ENCODE measurements around the gene ZYX.
"Not testable (repeated sequence)": the region's sequence is repeated elsewhere in the genome, so short reads cannot be mapped to it uniquely, and the experiment has no call there.

Gene ZYX

GRCh38 chr7:143407287-143408251 lies 26.4 kb downstream of the ZYX start:
- H3K27ac ChIP-seq (ENCODE audit: low read length) = no peak overlapping the region
- H3K36me3 ChIP-seq (ENCODE audit: control insufficient read depth, low read depth, low read length) = peaks cover 8% of the 10 kb centered on the region
- peak overlapping the region; percentile 74 for H3K9ac ChIP-seq (ENCODE audit: low read length)
- no peaks in the 10 kb centered on the region for H3K27me3 ChIP-seq (ENCODE audit: control insufficient read depth, insufficient read depth, low read length)
- no peaks in the 10 kb centered on the region for H3K9me3 ChIP-seq (ENCODE audit: control insufficient read depth, low read depth, low read length)
- H3K4me3 ChIP-seq (ENCODE audit: low read length) = peak overlapping the region; percentile 84
- H3K4me1 ChIP-seq (ENCODE audit: control insufficient read depth, low read depth, low read length) = peaks cover 63% of the 10 kb centered on the region

GRCh38 chr7:143408252-143408685 lies 27.1 kb downstream of the ZYX start:
- peak overlapping the region; percentile 84 for H3K4me3 ChIP-seq (ENCODE audit: low read length)
- peaks cover 69% of the 10 kb centered on the region for H3K4me1 ChIP-seq (ENCODE audit: control insufficient read depth, low read depth, low read length)
- H3K27ac ChIP-seq (ENCODE audit: low read length) = no peak overlapping the region
- H3K36me3 ChIP-seq (ENCODE audit: control insufficient read depth, low read depth, low read length) = peaks cover 5% of the 10 kb centered on the region
- H3K27me3 ChIP-seq (ENCODE audit: control insufficient read depth, insufficient read depth, low read length) = no peaks in the 10 kb centered on the region
- peak overlapping the region; percentile 74 for H3K9ac ChIP-seq (ENCODE audit: low read length)
- no peaks in the 10 kb centered on the region for H3K9me3 ChIP-seq (ENCODE audit: control insufficient read depth, low read depth, low read length)

- peak within 1 kb of the TSS; percentile 74 for H3K9ac ChIP-seq (ENCODE audit: low read length)
- peak within 1 kb of the TSS; percentile 84 for H3K4me3 ChIP-seq (ENCODE audit: low read length)
- no peaks in the 10 kb centered on the region for H3K27me3 ChIP-seq (ENCODE audit: control insufficient read depth, insufficient read depth, low read length)
- H3K9me3 ChIP-seq (ENCODE audit: control insufficient read depth, low read depth, low read length) = no peaks in the 10 kb centered on the region
- peaks cover 5% of the 10 kb centered on the region for H3K36me3 ChIP-seq (ENCODE audit: control insufficient read depth, low read depth, low read length)
- H3K27ac ChIP-seq (ENCODE audit: low read length) = peak within 1 kb of the TSS; percentile 70
- peaks cover 69% of the 10 kb centered on the region for H3K4me1 ChIP-seq (ENCODE audit: control insufficient read depth, low read depth, low read length)
Observed at GRCh38 chr7:143408686-143409561, 27.8 kb downstream of the ZYX start, which contains the start of gene EPHA1. Gene EPHA1, minus strand, starts transcription at chr7:143408856. Its CDS starts 51 bp downstream, at chr7:143408805.

- peaks cover 62% of the 10 kb centered on the region for H3K4me1 ChIP-seq (ENCODE audit: control insufficient read depth, low read depth, low read length)
- no peak overlapping the region for H3K27ac ChIP-seq (ENCODE audit: low read length)
- H3K27me3 ChIP-seq (ENCODE audit: control insufficient read depth, insufficient read depth, low read length) = no peaks in the 10 kb centered on the region
- peak overlapping the region; percentile 9 for H3K4me3 ChIP-seq (ENCODE audit: low read length)
- H3K9ac ChIP-seq (ENCODE audit: low read length) = no peak overlapping the region
- H3K9me3 ChIP-seq (ENCODE audit: control insufficient read depth, low read depth, low read length) = no peaks in the 10 kb centered on the region
- no peaks in the 10 kb centered on the region for H3K36me3 ChIP-seq (ENCODE audit: control insufficient read depth, low read depth, low read length)
Observed at GRCh38 chr7:143410521-143411004, 29.4 kb downstream of the ZYX start.

GRCh38 chr7:143411976-143412708 lies 31.0 kb downstream of the ZYX start:
- H3K36me3 ChIP-seq (ENCODE audit: control insufficient read depth, low read depth, low read length) = no peaks in the 10 kb centered on the region
- H3K4me1 ChIP-seq (ENCODE audit: control insufficient read depth, low read depth, low read length) = peaks cover 46% of the 10 kb centered on the region
- H3K27ac ChIP-seq (ENCODE audit: low read length) = no peak overlapping the region
- no peaks in the 10 kb centered on the region for H3K27me3 ChIP-seq (ENCODE audit: control insufficient read depth, insufficient read depth, low read length)
- no peak overlapping the region for H3K4me3 ChIP-seq (ENCODE audit: low read length)
- H3K9ac ChIP-seq (ENCODE audit: low read length) = no peak overlapping the region
- no peaks in the 10 kb centered on the region for H3K9me3 ChIP-seq (ENCODE audit: control insufficient read depth, low read depth, low read length)

GRCh38 chr7:143413123-143413522 lies 32.0 kb downstream of the ZYX start:
- H3K27ac ChIP-seq (ENCODE audit: low read length) = no peak overlapping the region
- H3K9ac ChIP-seq (ENCODE audit: low read length) = no peak overlapping the region
- H3K27me3 ChIP-seq (ENCODE audit: control insufficient read depth, insufficient read depth, low read length) = no peaks in the 10 kb centered on the region
- H3K9me3 ChIP-seq (ENCODE audit: control insufficient read depth, low read depth, low read length) = no peaks in the 10 kb centered on the region
- no peaks in the 10 kb centered on the region for H3K36me3 ChIP-seq (ENCODE audit: control insufficient read depth, low read depth, low read length)
- H3K4me1 ChIP-seq (ENCODE audit: control insufficient read depth, low read depth, low read length) = peaks cover 50% of the 10 kb centered on the region
- no peak overlapping the region for H3K4me3 ChIP-seq (ENCODE audit: low read length)

GRCh38 chr7:143415209-143415608 lies 34.1 kb downstream of the ZYX start:
- H3K9ac ChIP-seq (ENCODE audit: low read length); H3K27me3 ChIP-seq (ENCODE audit: control insufficient read depth, insufficient read depth, low read length); H3K36me3 ChIP-seq (ENCODE audit: control insufficient read depth, low read depth, low read length); H3K4me3 ChIP-seq (ENCODE audit: low read length); H3K9me3 ChIP-seq (ENCODE audit: control insufficient read depth, low read depth, low read length); H3K27ac ChIP-seq (ENCODE audit: low read length): not testable (repeated sequence)
- peaks cover 46% of the 10 kb centered on the region for H3K4me1 ChIP-seq (ENCODE audit: control insufficient read depth, low read depth, low read length)

- Histone ChIP-seq H3K27ac (ENCODE audit: low read length) (no peak overlapping the region), H3K27me3 (ENCODE audit: control insufficient read depth, insufficient read depth, low read length) (no peaks in the 10 kb centered on the region), H3K9ac (ENCODE audit: low read length) (no peak overlapping the region), H3K9me3 (ENCODE audit: control insufficient read depth, low read depth, low read length) (no peaks in the 10 kb centered on the region), H3K36me3 (ENCODE audit: control insufficient read depth, low read depth, low read length) (no peaks in the 10 kb centered on the region), H3K4me3 (ENCODE audit: low read length) (no peak overlapping the region), H3K4me1 (ENCODE audit: control insufficient read depth, low read depth, low read length) (peaks cover 41% of the 10 kb centered on the region)
Observed at GRCh38 chr7:143415742-143416397, 34.7 kb downstream of the ZYX start.

- no peaks in the 10 kb centered on the region for H3K27me3 ChIP-seq (ENCODE audit: control insufficient read depth, insufficient read depth, low read length)
- H3K4me3 ChIP-seq (ENCODE audit: low read length) = no peak overlapping the region
- peaks cover 34% of the 10 kb centered on the region for H3K4me1 ChIP-seq (ENCODE audit: control insufficient read depth, low read depth, low read length)
- H3K27ac ChIP-seq (ENCODE audit: low read length) = no peak overlapping the region
- H3K36me3 ChIP-seq (ENCODE audit: control insufficient read depth, low read depth, low read length) = no peaks in the 10 kb centered on the region
- H3K9me3 ChIP-seq (ENCODE audit: control insufficient read depth, low read depth, low read length) = no peaks in the 10 kb centered on the region
- no peak overlapping the region for H3K9ac ChIP-seq (ENCODE audit: low read length)
Observed at GRCh38 chr7:143416565-143417149, 35.5 kb downstream of the ZYX start.

- no peaks in the 10 kb centered on the region for H3K9me3 ChIP-seq (ENCODE audit: control insufficient read depth, low read depth, low read length)
- H3K27ac ChIP-seq (ENCODE audit: low read length) = no peak overlapping the region
- no peaks in the 10 kb centered on the region for H3K27me3 ChIP-seq (ENCODE audit: control insufficient read depth, insufficient read depth, low read length)
- no peaks in the 10 kb centered on the region for H3K36me3 ChIP-seq (ENCODE audit: control insufficient read depth, low read depth, low read length)
- H3K4me3 ChIP-seq (ENCODE audit: low read length) = no peak overlapping the region
- H3K4me1 ChIP-seq (ENCODE audit: control insufficient read depth, low read depth, low read length) = peaks cover 23% of the 10 kb centered on the region
- H3K9ac ChIP-seq (ENCODE audit: low read length) = no peak overlapping the region
Observed at GRCh38 chr7:143417734-143418383, 36.7 kb downstream of the ZYX start.
